GM21526 (cell line): Measurements from ENCODE around the gene SLC23A1.
"Not testable (repeated sequence)": the region's sequence is repeated elsewhere in the genome, so short reads cannot be mapped to it uniquely, and the experiment has no call there.

Experiments
- ATAC-seq: cut with Tn5 transposase; IDR thresholded peaks from one replicate; pipeline ENCODE4 v1.9.1; 2021; ENCODE audit warnings: moderate library complexity; ENCODE audit not compliant: unreplicated experiment, low FRiP score

Gene SLC23A1

DNA sequence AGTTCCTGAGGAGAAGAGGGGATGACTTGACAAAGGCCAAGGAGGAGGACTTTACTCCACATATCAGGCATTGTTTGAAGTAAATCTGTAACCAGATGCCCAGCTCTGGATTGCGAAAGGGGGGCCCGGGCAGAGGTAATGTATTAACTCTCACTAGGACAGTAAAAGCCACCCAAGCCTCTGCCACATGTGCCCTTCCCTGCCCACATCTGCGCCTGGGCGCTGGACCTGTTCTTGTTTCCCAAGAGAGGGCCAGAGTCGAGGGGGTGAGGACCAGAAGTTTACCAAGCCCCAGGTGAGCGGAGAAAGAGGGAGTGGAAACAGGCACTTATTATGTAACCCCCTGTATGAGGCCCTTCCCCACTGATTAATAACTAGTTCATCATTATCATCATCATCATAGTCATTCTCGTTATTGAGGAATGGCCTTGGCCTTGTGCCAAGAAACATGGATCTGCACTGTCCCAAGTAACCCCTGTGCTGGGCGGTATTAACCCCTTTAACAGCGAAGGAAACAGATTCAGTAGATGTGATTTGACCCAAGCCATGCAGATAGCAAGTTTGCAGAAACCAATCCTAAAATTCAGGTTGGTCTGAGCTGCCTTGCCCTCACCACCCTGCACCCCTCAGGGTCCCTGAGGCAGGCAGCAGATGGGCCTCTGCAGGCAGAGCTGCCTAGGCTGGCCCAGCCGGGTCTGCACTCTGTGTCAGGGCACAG, at the start of gene SLC23A1:
TSS of gene SLC23A1 (minus strand) at position 23 of the 718 bp plus-strand sequence. CDS start 44 bp downstream, outside the sequence.
- no peak for ATAC-seq

DNA sequence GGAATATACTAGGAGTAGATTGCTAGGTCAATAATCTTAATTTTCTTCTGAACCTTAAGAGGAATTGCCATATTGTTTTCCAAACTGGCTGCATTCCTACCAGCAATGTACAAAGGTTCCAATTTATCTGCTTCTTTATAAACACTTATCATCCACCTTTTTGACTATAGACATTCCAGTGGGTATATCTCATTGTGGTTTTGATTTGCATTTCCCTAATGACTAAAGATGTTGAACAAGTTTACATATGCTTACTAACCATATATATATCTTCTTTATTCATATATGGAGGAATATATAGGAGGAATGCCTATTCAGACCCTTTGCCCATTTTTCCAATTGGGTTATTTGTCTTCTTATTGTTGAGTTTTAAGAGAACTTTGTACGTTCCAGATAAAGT, 48.6 kb upstream of the SLC23A1 start:
- ATAC-seq, result no peak

DNA sequence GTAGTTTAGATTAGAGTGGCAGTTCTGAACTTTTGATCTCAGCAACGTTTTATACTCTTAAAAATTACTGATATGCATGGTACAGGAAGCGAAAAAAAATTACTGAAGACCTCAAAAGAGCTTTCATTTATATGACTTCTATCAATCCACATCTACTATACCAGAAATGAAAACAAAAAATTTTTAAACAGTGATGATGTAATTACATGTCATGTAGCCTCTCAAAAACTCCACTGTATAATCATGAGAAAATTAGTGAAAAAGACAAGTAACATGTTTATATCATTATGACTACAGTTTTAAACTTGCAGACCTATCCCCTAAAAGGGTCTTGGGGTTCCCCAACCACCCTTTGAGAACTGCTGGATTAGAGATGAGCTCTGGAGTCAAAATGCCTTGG, 46.9 kb upstream of the SLC23A1 start:
- ATAC-seq, result no peak

DNA sequence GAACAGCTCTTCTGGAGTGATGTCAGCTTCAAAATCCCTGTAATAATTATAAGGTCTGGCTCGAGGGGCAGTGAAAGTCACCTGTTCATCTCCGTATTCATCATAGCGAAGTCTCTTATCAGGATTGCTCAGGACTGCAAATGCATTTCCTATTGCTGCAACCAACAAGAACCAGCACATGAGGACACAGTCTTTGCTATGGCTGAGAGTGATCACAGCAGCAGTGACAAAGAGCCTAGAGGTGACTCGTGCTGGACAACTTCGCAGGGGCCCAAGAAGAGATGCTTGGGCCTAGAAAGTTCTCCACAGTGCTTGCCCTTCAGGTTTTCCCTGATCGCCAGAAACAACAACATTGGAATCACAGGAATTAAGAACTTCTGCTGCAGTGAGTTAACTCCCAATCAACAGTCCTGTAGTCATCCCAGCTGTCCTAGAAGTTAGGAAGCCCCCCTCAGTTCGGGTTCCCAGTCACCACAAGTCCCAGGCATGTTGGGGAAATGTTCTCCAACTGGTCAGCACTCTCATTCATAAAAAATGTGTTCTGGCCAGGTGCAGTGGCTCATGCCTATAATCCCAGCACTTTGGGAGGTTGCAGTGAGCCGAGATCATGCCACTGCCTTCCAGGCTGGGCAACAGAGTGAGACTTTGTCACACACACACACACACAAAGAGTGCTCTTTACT, 43.2 kb upstream of the SLC23A1 start:
- ATAC-seq, result no peak

DNA sequence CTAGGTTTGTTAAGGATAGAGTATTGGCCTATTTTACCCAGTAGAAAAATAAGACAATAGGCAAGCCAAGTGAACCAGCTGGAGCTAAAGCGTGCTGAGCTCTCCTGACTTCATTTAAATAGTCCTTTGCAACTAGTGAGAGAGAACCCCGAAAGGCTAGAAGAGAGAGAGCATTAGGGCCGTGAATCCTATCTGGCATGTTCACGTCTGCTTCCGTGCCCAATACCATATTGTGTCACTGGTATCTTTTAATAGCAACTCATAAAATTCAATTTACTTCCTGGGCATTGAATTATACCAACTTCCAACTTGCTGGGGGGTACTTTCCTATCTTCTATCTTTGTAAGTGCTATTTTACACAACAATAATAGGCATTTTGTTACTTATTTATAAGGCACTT, 42.4 kb upstream of the SLC23A1 start:
- ATAC-seq, result no peak

DNA sequence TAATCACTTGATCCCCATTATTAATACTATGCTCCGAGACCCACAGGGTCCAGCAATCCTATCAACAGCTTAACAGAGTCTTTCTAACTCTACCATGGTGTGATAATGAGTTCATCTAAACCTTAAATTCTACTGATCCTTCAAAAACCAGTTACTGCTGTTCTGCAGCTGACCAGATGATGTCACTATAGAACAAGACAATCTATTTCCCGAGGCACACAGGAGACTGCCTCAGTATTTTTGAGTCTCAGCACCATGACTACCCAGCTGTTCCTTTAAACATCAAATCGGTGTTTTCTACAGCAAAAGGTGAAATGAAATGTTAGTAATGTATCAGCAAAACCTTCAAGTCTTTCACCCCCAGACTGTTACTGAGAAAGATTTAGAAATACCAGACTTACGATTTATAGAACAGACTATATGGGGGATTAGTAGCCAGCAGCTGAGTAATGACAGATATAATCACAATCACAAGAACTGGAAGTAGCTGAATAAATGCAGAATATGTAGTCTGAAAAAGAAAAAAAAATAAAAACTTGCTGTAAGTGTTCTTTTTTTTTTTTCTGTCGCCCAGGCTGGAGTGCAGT, 39.3 kb upstream of the SLC23A1 start:
- ATAC-seq, result peak; percentile 60

GRCh38 chr5:139419226-139420192, 36.4 kb upstream of the SLC23A1 start:
- no peak for ATAC-seq

- no peak for ATAC-seq
Observed at GRCh38 chr5:139418793-139419192, 35.7 kb upstream of the SLC23A1 start.

- ATAC-seq, result no peak
Observed at GRCh38 chr5:139417214-139417613, 34.1 kb upstream of the SLC23A1 start.

- ATAC-seq, result no peak
Observed at GRCh38 chr5:139416651-139417050, 33.6 kb upstream of the SLC23A1 start.

GRCh38 chr5:139415869-139416268, 32.8 kb upstream of the SLC23A1 start:
- ATAC-seq, result no peak

DNA sequence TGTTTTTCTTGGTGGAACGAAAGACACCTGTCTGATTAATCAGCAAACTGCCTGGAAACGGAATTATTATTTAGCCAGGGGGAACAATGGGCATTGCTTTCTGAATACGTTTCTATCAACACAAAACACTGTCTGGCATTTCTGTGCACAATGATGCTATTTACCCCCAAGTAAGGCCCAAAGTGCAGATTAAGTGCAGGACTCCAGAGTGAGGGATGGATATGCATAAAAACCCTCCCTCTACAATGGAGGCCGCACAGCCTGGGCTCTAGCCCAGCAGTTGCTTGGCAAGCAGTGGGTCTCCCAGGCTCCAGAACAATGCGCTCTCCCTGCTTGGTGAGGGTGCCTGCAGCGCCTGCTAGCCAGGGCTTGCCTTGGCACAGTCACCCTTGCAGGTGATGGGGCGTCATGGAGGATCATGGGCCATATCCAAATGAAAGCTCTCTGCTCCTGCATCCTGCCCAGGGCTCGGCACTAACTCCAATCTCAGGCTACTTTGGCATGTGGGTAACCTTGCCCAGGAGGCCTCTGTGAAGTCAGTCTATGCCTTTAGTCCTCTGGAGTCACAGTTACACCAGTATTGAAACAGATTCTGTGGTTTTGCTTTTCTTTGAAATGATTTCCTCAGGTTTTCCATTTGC, 32.2 kb upstream of the SLC23A1 start:
- ATAC-seq, result no peak

- no peak for ATAC-seq
Observed at GRCh38 chr5:139414581-139415130, 31.6 kb upstream of the SLC23A1 start.

- ATAC-seq, result no peak
Observed at GRCh38 chr5:139413963-139414362, 30.9 kb upstream of the SLC23A1 start.

DNA sequence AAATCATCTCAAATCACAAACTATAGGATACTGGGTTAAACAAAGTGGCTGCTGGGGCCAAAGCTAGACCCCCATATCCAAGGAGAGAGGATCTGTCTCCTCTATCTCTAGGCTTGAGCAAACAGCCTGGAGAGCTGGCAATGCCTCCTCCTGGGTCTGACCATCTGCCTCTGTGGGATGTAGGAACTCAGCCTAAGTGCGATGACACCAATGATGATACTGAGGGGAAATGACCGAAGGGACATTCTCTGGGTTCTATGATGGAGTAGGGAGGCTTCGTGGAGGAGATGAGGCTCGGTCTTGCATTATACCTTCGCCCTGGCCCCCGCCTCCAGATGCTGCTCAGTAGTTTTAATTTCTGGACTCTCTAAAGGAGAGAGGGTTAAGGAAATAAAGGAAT, 30.1 kb upstream of the SLC23A1 start:
- ATAC-seq, result no peak

DNA sequence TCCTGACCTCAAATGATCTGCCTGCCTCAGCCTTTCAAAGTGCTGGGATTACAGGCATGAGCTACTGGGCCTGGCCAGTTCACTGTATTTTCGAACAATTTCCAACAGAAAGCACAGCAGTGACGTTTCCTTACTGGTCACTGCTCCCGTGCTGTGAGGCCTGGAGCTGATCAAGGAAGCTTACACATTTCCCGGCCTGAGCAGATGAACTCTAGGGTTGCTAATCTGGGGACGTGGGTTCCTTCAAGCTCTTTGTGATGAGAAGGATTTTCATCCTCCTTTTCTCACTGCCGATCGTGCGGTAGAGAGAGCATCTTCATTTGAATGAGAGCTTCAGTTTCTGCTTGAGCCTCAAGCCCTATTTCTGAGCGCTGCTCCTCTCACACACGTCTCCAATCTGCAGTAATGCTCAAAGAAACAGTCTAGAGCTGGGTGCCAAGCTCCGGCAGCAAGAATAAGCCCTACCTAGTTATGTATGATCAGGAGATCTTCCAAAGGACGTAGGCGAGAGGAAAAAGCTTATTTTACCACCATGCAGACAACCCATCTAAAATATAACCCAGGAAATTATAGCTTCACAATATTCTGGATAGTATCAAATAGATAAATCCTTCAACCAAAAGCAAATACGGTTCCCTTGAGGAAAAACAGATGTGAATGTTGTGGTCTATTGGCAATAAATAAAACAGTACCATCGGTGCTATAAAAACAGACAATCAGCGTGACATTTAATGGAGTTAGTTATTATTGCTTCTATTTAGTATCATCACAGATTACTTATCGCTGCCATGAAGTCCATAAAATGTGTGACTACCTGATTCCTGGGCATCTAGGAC, 28.1 kb upstream of the SLC23A1 start:
- ATAC-seq, result no peak

DNA sequence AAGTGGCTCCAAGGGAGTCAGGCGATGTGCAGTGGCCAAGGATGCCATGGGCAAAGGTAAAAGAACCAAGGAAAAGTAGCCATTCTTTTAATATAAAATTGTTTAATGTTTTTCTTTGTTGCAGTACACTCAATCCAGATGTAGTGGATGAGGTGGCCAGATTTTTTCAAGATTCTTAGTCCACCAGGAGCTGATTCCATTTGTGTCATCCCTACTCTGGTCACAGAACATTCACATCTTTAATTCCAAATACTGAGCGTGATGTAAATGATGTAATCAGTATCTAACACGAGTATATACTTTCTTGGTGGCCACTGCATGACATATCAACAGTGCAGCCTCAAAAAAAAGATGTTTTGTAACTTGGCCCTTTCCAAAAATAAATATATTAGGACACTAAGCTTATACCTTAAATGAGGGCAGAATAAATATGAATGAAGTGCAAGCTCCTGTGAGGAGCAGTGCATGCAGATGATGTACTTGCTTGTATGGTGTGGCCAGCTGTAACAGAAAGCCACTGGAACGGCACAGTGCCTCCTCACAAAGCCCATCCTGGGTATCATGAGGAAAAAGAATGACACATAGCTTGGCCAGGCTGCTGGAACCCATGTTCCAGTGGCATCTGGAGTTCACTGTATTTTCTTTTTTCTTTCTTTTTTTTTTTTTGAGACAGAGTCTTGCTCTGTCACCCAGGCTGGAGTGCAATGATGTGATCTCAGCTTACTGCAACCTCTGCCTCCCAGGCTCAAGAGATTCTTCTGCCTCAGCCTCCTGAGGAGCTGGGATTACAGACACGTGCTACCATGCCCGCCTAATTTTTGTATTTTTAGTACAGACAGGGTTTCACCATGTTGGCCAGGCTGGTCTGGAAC, 27.3 kb upstream of the SLC23A1 start:
- ATAC-seq, result no peak

GRCh38 chr5:139409116-139409515, 26.0 kb upstream of the SLC23A1 start:
- ATAC-seq, result not testable (repeated sequence)
